Thoracic aorta (tissue), 2 donors: ENCODE measurements around the gene ARHGAP19. TPM values are rescaled to one million over a fixed set of nuclear protein-coding genes. Genes with fewer than 3 reads are reported as not detected.

ENCODE experiments used
- ATAC-seq: fragments of 150-250 bp; one replicate; pipeline ENCODE4 v1.8.0; 2017; ENCODE audit warnings: low read depth; ENCODE audit not compliant: insufficient number of reproducible peaks, low FRiP score
- DNase-seq: peaks from one replicate; pipeline ENCODE4 v3.0.0-alpha.2; 2020; ENCODE audit warnings: low spot score
- H3K27ac ChIP-seq, 2 donors: fragments of 200-600 bp; sonication (generic); 1 replicate in 1 of 2; 2 replicates in 1 of 2; pipeline ENCODE4 v1.5.1; 2016; ENCODE audit warnings: mild to moderate bottlenecking in 2 of 2, moderate library complexity in 2 of 2
- H3K27me3 ChIP-seq: fragments of 200-600 bp; sonication (generic); replicated peaks from 2 replicates; pipeline ENCODE4 v1.6.0; 2016; ENCODE audit warnings: mild to moderate bottlenecking; ENCODE audit not compliant: insufficient read depth
- H3K36me3 ChIP-seq: fragments of 200-600 bp; sonication (generic); one replicate; pipeline ENCODE4 v1.5.1; 2016
- H3K4me1 ChIP-seq, 2 donors: fragments of 200-600 bp; sonication (generic); 1 replicate in 1 of 2; 2 replicates in 1 of 2; pipeline versions ENCODE4 v1.5.1 to v1.6.0; 2016; ENCODE audit warnings: low read depth in 2 of 2, mild to moderate bottlenecking in 1 of 2; ENCODE audit not compliant: control insufficient read depth in 1 of 2
- H3K4me3 ChIP-seq: fragments of 200-600 bp; sonication (generic); 2 replicates; pipeline ENCODE4 v1.5.1; 2016; ENCODE audit warnings: mild to moderate bottlenecking
- H3K9me3 ChIP-seq: fragments of 200-600 bp; sonication (generic); 2 replicates; pipeline ENCODE4 v1.5.1; 2016
- total RNA-seq, 2 donors: library from RNA; depleted of rRNA; stranded (reverse); fragments of >200 nt; gene quantifications; one replicate each; pipeline versions ENCODE4 v1.1.0 to v1.2.3, GENCODE V29; 2016
- TF ChIP-seq, protein P1 (sequence below): fragments of 200-600 bp; sonication (generic); IDR thresholded peaks from one replicate; pipeline ENCODE4 v1.5.1; 2019; ENCODE audit warnings: antibody characterized with exemption

ARHGAP19 gene
- total RNA-seq, 2 donors from 2014 or later, result 3.5 to 27.1 TPM

DNA sequence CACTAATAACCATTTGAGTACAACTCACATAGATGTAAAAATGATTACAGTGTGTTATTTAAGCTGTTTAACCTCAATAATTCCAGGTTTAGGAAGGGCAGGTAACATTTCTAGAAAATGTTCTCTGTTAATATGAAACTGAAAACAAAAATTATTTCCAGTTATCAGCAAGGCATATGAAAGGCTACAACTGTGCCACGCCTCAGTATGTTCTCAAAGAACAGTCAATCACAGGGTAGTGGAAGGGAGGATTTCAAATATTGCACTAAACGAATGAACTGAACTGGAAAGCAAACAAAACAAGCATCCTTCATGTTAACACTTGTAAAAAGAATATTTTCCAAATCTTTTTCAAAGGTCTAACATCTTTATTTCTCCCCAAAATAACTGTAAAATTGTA is 31.3 kb downstream of the ARHGAP19 start:
- Histone ChIP-seq H3K9me3 (no peaks in the 10 kb centered on the region), H3K27me3 (no peaks in the 10 kb centered on the region), H3K36me3 (no peaks in the 10 kb centered on the region), H3K4me3 (no peak overlapping the region), H3K27ac (no peak overlapping the region), H3K4me1 (no peaks in the 10 kb centered on the region)
- ATAC-seq (no peak), DNase-seq (no peak)
- TF ChIP-seq, protein P1, sequence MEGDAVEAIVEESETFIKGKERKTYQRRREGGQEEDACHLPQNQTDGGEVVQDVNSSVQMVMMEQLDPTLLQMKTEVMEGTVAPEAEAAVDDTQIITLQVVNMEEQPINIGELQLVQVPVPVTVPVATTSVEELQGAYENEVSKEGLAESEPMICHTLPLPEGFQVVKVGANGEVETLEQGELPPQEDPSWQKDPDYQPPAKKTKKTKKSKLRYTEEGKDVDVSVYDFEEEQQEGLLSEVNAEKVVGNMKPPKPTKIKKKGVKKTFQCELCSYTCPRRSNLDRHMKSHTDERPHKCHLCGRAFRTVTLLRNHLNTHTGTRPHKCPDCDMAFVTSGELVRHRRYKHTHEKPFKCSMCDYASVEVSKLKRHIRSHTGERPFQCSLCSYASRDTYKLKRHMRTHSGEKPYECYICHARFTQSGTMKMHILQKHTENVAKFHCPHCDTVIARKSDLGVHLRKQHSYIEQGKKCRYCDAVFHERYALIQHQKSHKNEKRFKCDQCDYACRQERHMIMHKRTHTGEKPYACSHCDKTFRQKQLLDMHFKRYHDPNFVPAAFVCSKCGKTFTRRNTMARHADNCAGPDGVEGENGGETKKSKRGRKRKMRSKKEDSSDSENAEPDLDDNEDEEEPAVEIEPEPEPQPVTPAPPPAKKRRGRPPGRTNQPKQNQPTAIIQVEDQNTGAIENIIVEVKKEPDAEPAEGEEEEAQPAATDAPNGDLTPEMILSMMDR, result no peak

DNA sequence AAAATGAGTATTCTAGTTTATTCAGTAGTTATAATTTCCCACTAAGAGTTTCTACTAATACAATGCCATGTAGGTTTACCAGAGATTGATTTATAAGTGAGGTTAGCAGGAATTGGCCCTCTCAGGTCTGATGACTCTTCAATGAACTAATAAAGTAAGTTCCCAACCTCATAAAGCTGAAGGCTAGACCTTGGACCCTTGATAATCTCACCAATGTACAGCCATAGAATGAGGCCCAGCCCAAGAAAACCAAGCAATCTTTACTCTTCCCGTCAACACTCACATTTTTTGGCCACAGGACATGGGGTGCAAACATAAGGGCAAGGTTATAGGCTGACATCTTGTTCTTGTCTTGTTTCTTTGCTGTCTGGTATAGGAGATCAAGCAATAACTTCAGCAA is 33.3 kb downstream of the ARHGAP19 start:
- H3K36me3 ChIP-seq, result no peaks in the 10 kb centered on the region
- H3K27ac ChIP-seq, result no peak overlapping the region
- ATAC-seq (no peak), DNase-seq (no peak)
- H3K9me3 ChIP-seq, result no peaks in the 10 kb centered on the region
- no peaks in the 10 kb centered on the region for H3K4me1 ChIP-seq
- TF ChIP-seq, protein P1, result no peak
- H3K27me3 ChIP-seq, result no peaks in the 10 kb centered on the region
- H3K4me3 ChIP-seq, result no peak overlapping the region

DNA sequence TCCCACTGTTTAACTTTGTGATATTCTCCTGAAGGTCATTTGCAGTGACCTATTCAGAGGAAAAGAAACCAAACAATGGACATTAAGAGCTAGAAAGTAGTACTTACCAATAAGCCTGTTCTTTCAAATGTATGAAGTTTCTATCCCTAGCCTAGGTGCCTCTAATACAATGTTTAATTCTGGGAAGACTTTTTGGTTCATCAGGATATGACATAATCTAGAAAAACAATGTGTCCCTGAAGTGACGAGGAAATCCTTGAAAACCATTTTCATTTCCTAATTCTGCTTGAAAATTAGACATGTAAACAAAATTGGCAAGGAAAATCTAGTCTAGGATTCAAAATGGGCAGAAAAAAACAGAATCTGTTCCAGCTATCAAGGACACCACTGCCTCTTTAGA is 36.1 kb downstream of the ARHGAP19 start:
- no peaks in the 10 kb centered on the region for H3K9me3 ChIP-seq
- no peaks in the 10 kb centered on the region for H3K4me1 ChIP-seq
- DNase-seq, result no peak
- ATAC-seq, result no peak
- no peak overlapping the region for H3K4me3 ChIP-seq
- TF ChIP-seq, protein P1, result no peak
- H3K36me3 ChIP-seq, result no peaks in the 10 kb centered on the region
- no peaks in the 10 kb centered on the region for H3K27me3 ChIP-seq
- no peak overlapping the region for H3K27ac ChIP-seq

DNA sequence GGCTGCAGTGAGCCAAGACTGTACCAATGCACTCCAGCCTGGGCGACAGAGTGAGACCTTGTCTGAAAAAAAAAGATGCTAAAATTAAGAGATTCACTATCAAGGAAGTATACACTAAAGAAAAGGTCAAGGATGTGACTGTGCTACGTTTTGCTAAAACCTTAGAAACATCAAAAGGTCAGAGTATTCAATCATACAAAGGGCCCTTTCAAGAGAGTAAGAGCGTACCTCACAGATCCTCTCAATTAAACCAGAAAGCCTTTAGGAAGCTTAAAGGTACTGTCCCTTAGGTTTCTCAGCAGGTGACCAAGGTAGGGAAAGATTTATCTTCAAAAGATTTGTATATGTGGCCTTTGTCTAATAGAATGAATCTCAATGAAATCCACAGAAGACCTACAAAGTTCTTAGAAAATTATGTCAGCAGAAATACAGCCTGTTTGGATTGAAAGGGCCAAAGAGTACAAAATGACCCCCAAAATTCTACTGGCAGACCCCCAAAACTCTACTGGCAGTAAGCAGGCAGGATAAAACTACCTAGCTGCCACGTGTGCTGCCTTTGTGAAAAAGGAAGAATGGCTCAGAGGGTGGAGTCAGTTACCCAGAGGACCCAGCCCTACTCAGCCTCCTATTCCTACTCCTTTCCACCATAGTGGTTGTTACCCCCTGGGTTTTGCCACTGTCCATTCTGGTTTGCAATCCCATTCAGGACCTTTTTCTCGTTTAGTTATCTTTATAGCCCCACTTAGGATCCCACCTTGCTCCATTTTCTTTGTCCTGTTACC is 36.7 kb downstream of the ARHGAP19 start:
- ATAC-seq (no peak), DNase-seq (no peak)
- Histone ChIP-seq H3K4me3 (no peak overlapping the region), H3K27me3 (no peaks in the 10 kb centered on the region), H3K27ac (no peak overlapping the region), H3K9me3 (no peaks in the 10 kb centered on the region), H3K36me3 (no peaks in the 10 kb centered on the region), H3K4me1 (no peaks in the 10 kb centered on the region)
- TF ChIP-seq, protein P1, result no peak

DNA sequence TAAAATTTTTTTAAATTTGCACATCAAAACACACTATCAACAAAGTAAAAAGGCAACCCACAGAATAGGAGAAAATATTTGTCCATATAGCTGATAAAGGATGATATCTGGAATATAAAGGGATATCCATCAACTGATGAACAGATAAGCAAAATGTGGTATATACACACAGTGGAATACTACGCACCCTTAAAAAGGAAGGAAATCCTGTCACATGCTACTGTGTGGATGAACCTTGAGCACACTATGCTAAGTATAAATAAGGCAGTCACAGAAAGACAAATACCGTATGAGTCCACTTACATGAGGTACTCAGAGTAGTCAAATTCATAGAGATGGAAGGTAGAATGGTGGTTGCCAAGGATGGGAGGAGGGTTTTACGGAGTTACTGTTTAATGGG is 37.7 kb downstream of the ARHGAP19 start:
- Histone ChIP-seq H3K27ac (no peak overlapping the region), H3K4me1 (no peaks in the 10 kb centered on the region), H3K4me3 (no peak overlapping the region), H3K27me3 (no peaks in the 10 kb centered on the region), H3K36me3 (no peaks in the 10 kb centered on the region), H3K9me3 (no peaks in the 10 kb centered on the region)
- TF ChIP-seq, protein P1, result no peak
- DNase-seq (no peak), ATAC-seq (no peak)
